KMS-11 (cell line): Measurements from ENCODE around the gene FAM222B.
"Not testable (repeated sequence)": the region's sequence is repeated elsewhere in the genome, so short reads cannot be mapped to it uniquely, and the experiment has no call there.

ENCODE experiments used
- H2AFZ ChIP-seq: fragments of 200-600 bp; sonication (generic); 2 replicates; pipeline ENCODE4 v1.6.1; 2016; ENCODE audit warnings: antibody characterized with exemption, mixed run types, low read depth
- H3K27ac ChIP-seq: fragments of 200-600 bp; sonication (generic); 2 replicates; pipeline ENCODE4 v1.6.1; 2016; ENCODE audit warnings: mild to moderate bottlenecking, mixed run types
- H3K27me3 ChIP-seq: fragments of 200-600 bp; sonication (generic); 2 replicates; pipeline ENCODE4 v1.6.1; 2017; ENCODE audit warnings: mild to moderate bottlenecking, low read depth, mixed run types, moderate library complexity; ENCODE audit not compliant: insufficient read depth
- H3K36me3 ChIP-seq: fragments of 200-600 bp; sonication (generic); 2 replicates; pipeline ENCODE4 v1.6.1; 2017; ENCODE audit warnings: mild to moderate bottlenecking, mixed run types; ENCODE audit not compliant: insufficient read depth
- H3K4me1 ChIP-seq: fragments of 200-600 bp; sonication (generic); 2 replicates; pipeline ENCODE4 v1.6.1; 2016; ENCODE audit warnings: mild to moderate bottlenecking, low read depth, mixed run types; ENCODE audit not compliant: poor library complexity, severe bottlenecking
- H3K4me2 ChIP-seq: fragments of 200-600 bp; sonication (generic); 2 replicates; pipeline ENCODE4 v1.7.0; 2016; ENCODE audit warnings: mild to moderate bottlenecking, mixed run types
- H3K4me3 ChIP-seq: fragments of 200-600 bp; sonication (generic); IDR thresholded peaks from 2 replicates; pipeline ENCODE4 v1.6.1; 2017; ENCODE audit warnings: low read depth, low read length, mixed read lengths; ENCODE audit not compliant: insufficient read depth
- H3K79me2 ChIP-seq: fragments of 200-600 bp; sonication (generic); 2 replicates; pipeline ENCODE4 v1.6.1; 2016; ENCODE audit warnings: low read depth, mixed run types; ENCODE audit not compliant: insufficient read depth
- H3K9ac ChIP-seq: fragments of 200-600 bp; sonication (generic); 2 replicates; pipeline ENCODE4 v1.6.1; 2016; ENCODE audit warnings: mild to moderate bottlenecking, mixed run types
- H4K20me1 ChIP-seq: fragments of 200-600 bp; sonication (generic); 2 replicates; pipeline ENCODE4 v1.6.1; 2016; ENCODE audit warnings: mild to moderate bottlenecking, mixed run types; ENCODE audit not compliant: insufficient read depth
- TF ChIP-seq, protein P1 (sequence below): fragments of 200-600 bp; sonication (generic); conservative IDR thresholded peaks from 2 replicates; pipeline ENCODE4 v1.6.1; 2017; ENCODE audit warnings: low read depth, mild to moderate bottlenecking, antibody characterized with exemption, low read length, moderate library complexity, mixed read lengths

FAM222B gene

GRCh38 chr17:28737770-28738679, 104.6 kb downstream of the FAM222B start:
- Histone ChIP-seq H3K4me1 (peaks cover 21% of the 10 kb centered on the region), H2AFZ (no peak overlapping the region), H4K20me1 (no peaks in the 10 kb centered on the region), H3K27me3 (no peaks in the 10 kb centered on the region), H3K36me3 (no peaks in the 10 kb centered on the region), H3K27ac (no peak overlapping the region), H3K79me2 (no peaks in the 10 kb centered on the region), H3K4me2 (no peak overlapping the region), H3K9ac (no peak overlapping the region), H3K4me3 (no peak overlapping the region)
- TF ChIP-seq, protein P1, sequence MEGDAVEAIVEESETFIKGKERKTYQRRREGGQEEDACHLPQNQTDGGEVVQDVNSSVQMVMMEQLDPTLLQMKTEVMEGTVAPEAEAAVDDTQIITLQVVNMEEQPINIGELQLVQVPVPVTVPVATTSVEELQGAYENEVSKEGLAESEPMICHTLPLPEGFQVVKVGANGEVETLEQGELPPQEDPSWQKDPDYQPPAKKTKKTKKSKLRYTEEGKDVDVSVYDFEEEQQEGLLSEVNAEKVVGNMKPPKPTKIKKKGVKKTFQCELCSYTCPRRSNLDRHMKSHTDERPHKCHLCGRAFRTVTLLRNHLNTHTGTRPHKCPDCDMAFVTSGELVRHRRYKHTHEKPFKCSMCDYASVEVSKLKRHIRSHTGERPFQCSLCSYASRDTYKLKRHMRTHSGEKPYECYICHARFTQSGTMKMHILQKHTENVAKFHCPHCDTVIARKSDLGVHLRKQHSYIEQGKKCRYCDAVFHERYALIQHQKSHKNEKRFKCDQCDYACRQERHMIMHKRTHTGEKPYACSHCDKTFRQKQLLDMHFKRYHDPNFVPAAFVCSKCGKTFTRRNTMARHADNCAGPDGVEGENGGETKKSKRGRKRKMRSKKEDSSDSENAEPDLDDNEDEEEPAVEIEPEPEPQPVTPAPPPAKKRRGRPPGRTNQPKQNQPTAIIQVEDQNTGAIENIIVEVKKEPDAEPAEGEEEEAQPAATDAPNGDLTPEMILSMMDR, result no peak

- Histone ChIP-seq H3K79me2 (no peaks in the 10 kb centered on the region), H3K27me3 (no peaks in the 10 kb centered on the region), H3K4me3 (no peak overlapping the region), H3K4me1 (peaks cover 18% of the 10 kb centered on the region), H3K36me3 (no peaks in the 10 kb centered on the region), H2AFZ (no peak overlapping the region), H3K4me2 (no peak overlapping the region), H3K9ac (no peak overlapping the region), H4K20me1 (no peaks in the 10 kb centered on the region), H3K27ac (no peak overlapping the region)
- TF ChIP-seq, protein P1, result no peak
These were observed 105.3 kb downstream of the FAM222B start for GRCh38 chr17:28737316-28737715.

- H3K27ac ChIP-seq, H3K36me3 ChIP-seq, H3K9ac ChIP-seq, H4K20me1 ChIP-seq, H3K4me2 ChIP-seq, H3K4me3 ChIP-seq, H3K27me3 ChIP-seq, H3K79me2 ChIP-seq, H2AFZ ChIP-seq: not testable (repeated sequence)
- H3K4me1 ChIP-seq, result peaks cover 18% of the 10 kb centered on the region
These were observed 106.4 kb downstream of the FAM222B start for GRCh38 chr17:28735913-28736769.

DNA sequence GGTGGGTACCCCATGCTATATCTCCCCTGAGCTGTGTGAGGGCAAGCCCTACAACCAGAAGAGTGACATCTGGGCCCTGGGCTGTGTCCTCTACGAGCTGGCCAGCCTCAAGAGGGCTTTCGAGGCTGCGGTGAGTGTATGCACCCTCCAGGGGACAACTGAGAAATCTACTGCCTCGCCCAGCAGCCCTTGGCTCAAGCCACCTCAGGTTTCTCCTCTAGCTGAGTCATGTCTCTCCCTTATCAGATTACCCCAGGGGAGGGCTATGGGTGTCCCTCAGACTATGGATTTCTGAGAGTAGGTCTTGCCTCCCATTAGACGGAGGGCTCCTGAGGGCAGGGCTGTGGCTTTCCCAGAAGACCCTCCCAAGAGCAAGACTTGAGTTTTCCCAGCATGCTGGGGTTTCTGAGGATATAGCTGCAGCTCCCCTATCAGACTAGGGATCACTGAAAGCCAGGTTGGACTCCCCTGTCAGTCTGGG, 107.3 kb downstream of the FAM222B start:
- Histone ChIP-seq H3K4me3 (no peak overlapping the region), H4K20me1 (no peaks in the 10 kb centered on the region), H3K4me2 (no peak overlapping the region), H3K9ac (no peak overlapping the region), H2AFZ (no peak overlapping the region), H3K36me3 (no peaks in the 10 kb centered on the region), H3K79me2 (no peaks in the 10 kb centered on the region), H3K4me1 (peaks cover 18% of the 10 kb centered on the region), H3K27ac (no peak overlapping the region), H3K27me3 (no peaks in the 10 kb centered on the region)
- TF ChIP-seq, protein P1, result no peak
